Thymus (tissue), 11 donors: ENCODE data around the gene DENND1B. TPM values are rescaled to one million over a fixed set of nuclear protein-coding genes. Genes with fewer than 3 reads are reported as not detected.

Experiments
- DNase-seq, 9 donors: peaks; one replicate each; pipeline ENCODE4 v3.0.0-alpha.2; 2013; ENCODE audit warnings: low spot score in 9 of 9, low read depth in 6 of 9, missing footprints in 1 of 9
- H3K27ac ChIP-seq, 2 donors: one replicate each; pipeline ENCODE4 v1.5.1; 2013; ENCODE audit warnings: control low read depth in 1 of 2, low read depth in 1 of 2, low read length in 1 of 2, mild to moderate bottlenecking in 1 of 2, moderate library complexity in 1 of 2
- H3K27me3 ChIP-seq, 2 donors: one replicate each; pipeline ENCODE4 v1.5.1; 2013; ENCODE audit warnings: low read length in 1 of 2; ENCODE audit not compliant: control insufficient read depth in 2 of 2, insufficient read depth in 1 of 2
- H3K36me3 ChIP-seq, 2 donors: one replicate each; pipeline ENCODE4 v1.5.1; 2013; ENCODE audit warnings: low read length in 1 of 2, mild to moderate bottlenecking in 1 of 2, moderate library complexity in 1 of 2; ENCODE audit not compliant: control insufficient read depth in 2 of 2, insufficient read depth in 2 of 2
- H3K4me1 ChIP-seq, 2 donors: one replicate each; pipeline ENCODE4 v1.5.1; 2013; ENCODE audit warnings: low read length in 2 of 2; ENCODE audit not compliant: control insufficient read depth in 2 of 2, insufficient read depth in 2 of 2
- H3K4me3 ChIP-seq, 2 donors: one replicate each; pipeline ENCODE4 v1.5.1; 2013; ENCODE audit warnings: low read length in 2 of 2, control low read depth in 1 of 2, mild to moderate bottlenecking in 1 of 2
- H3K9me3 ChIP-seq, 2 donors: one replicate each; pipeline ENCODE4 v1.5.1; 2013; ENCODE audit warnings: low read length in 1 of 2, mild to moderate bottlenecking in 1 of 2; ENCODE audit not compliant: control insufficient read depth in 2 of 2, insufficient read depth in 1 of 2
- WGBS: extraction: QIAGEN DNeasy Blood & Tissue Kit; methylation state at CpG from one replicate; pipeline ENCODE4 v1.1.7; 2013; 5-methylcytosine and 5-hydroxymethylcytosine counted together
- polyA plus RNA-seq: library from polyadenylated mRNA; stranded (reverse); fragments of 200-250 nt; gene quantifications from one replicate; pipeline ENCODE4 v1.2.3, GENCODE V29; 2013
- total RNA-seq: library from RNA; stranded (reverse); fragments of 120-200 nt; gene quantifications from one replicate; pipeline ENCODE4 v1.2.4, GENCODE V29; 2013
- donor health status: healthy.

The DENND1B gene
- total and polyA plus RNA-seq, 2 donors = 8.8 to 23.5 TPM

DNA sequence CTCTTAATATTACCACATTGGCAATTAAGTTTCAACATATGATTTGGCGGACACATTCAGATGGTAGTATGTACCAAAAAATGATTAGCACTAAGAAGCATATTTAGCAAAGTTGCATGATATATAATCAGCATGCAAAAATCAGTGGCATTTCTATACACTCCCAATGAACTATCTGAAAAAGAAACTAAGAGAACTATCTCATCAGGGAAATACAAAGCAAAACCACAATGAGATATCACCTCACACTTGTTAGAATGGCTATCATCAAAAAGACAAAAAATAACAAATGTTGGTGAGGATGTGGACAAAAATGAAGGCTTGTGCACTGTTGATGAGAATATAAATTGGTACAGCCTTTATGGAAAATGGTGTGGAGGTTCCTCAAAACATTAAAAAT is 31.4 kb upstream of the DENND1B start:
- Histone ChIP-seq H3K4me1 (no peaks in the 10 kb centered on the region), H3K9me3 (peaks cover 0 to 3% of the 10 kb centered on the region in 2 donors), H3K27me3 (no peaks in the 10 kb centered on the region), H3K4me3 (no peak overlapping the region), H3K27ac (no peak overlapping the region), H3K36me3 (no peaks in the 10 kb centered on the region)
- WGBS = 97% methylated on average over 1 of the region's 1 CpG
- DNase-seq = no peak

DNA sequence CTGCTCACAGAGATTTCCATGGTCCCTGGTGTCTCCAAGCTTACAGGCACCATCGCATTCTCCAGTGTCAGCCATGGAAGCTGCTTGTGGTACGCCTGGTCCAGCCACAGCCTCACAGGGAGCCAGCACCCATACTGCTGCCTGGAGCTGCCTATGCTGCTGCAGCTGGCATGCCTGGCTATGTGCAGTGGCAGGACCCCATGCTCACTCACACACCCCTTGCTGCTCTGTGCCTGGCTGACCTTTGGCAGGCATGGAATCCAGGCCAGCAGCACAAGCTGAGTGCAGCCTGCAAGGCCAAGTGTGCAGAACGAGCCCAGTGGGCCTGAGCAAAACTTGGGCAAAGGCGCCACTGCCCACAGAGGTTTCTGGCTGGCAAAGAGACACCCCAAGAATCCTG is 26.4 kb upstream of the DENND1B start:
- no peak overlapping the region for H3K27ac ChIP-seq
- H3K4me1 ChIP-seq = no peaks in the 10 kb centered on the region
- H3K27me3 ChIP-seq = no peaks in the 10 kb centered on the region
- WGBS = 98% methylated on average over 4 of the region's 4 CpGs
- H3K9me3 ChIP-seq = peaks cover 5 to 28% of the 10 kb centered on the region in 2 donors
- DNase-seq = no peak
- no peaks in the 10 kb centered on the region for H3K36me3 ChIP-seq
- H3K4me3 ChIP-seq = no peak overlapping the region

DNA sequence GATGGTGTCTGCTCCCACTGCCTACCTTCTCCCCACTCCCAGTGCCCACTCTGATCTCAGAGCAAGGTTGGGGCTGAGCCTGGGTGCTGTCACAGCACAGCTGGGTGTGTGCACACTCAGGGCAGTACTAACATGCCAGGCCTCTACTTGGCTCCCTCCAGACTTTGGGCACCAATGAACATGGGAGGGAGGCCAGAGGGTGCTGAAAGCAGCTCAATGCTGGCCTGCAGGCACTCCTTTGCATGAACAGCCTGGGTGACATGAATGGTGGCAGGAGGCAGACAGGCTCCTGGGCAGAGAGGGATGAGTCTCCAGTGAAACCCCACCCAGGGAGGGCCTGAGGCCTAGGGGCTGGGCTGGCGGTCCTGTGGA is 25.8 kb upstream of the DENND1B start:
- no peak overlapping the region for H3K27ac ChIP-seq
- DNase-seq = no peak
- no peaks in the 10 kb centered on the region for H3K36me3 ChIP-seq
- H3K4me3 ChIP-seq = no peak overlapping the region
- 97% methylated on average over 1 of the region's 1 CpG for WGBS
- H3K27me3 ChIP-seq = no peaks in the 10 kb centered on the region
- H3K9me3 ChIP-seq = peaks cover 5 to 28% of the 10 kb centered on the region in 2 donors
- no peaks in the 10 kb centered on the region for H3K4me1 ChIP-seq

DNA sequence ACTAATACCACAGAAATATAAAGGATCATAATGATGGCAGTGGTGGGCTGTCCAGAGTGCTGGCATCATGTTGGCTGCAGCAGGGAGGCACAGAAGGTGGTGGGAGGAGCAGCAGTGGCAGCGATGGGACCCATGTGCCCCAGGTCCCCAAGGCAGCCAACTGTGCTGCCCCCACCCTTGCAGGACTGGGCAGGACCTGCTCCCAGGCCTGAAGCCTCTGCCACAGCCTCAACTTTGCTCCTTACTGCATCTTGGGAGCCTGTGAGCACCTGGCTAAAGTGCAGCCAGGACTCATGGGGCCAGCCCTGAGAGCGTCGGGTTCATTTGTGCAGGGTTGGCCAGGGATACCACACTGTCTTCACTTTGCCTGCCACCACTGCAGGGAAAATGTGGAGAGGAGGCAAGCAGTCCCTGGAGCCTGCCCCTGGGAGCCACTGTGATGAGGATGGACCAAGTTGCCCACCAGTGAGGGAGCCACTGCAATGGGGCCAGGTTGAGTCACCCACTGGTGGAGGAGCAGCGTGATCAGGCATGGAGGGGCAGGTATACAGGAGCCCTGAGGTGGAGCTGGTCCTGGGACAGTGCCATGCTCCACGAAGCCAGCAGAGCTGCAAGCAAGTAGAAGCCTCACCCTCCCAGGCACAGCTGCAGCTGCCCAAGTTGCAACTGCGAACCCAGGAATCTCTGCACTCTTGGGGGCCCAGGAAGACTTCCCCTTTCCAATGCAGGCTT is 25.3 kb upstream of the DENND1B start:
- no peaks in the 10 kb centered on the region for H3K4me1 ChIP-seq
- no peak overlapping the region for H3K27ac ChIP-seq
- WGBS = 88% methylated on average over 6 of the region's 6 CpGs
- no peak overlapping the region for H3K4me3 ChIP-seq
- no peak for DNase-seq
- H3K27me3 ChIP-seq = no peaks in the 10 kb centered on the region
- H3K9me3 ChIP-seq = peaks cover 5 to 28% of the 10 kb centered on the region in 2 donors
- no peaks in the 10 kb centered on the region for H3K36me3 ChIP-seq

DNA sequence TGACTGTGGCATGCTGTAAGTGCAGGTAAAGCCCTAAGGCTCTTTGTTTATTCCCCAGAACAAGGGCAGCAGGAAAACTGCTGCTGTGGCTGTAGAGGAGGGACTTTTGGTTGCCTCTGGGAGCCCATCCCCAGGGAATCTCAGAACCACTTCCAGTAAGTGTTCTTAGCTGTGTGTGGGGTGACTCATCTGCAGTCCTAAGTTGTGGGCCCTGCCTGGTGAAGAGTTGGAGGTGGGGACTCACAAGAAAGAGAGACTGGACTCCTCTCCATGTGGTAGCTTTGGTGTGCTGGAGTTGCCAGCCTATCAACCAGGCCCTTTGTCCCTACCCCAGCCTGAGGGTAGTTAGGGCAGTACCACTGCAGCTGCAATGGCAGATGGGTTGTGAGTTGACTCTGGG is 24.0 kb upstream of the DENND1B start:
- Histone ChIP-seq H3K36me3 (no peaks in the 10 kb centered on the region), H3K27me3 (no peaks in the 10 kb centered on the region), H3K27ac (no peak overlapping the region), H3K4me3 (no peak overlapping the region), H3K4me1 (no peaks in the 10 kb centered on the region), H3K9me3 (peaks cover 5 to 28% of the 10 kb centered on the region in 2 donors)
- no peak for DNase-seq

DNA sequence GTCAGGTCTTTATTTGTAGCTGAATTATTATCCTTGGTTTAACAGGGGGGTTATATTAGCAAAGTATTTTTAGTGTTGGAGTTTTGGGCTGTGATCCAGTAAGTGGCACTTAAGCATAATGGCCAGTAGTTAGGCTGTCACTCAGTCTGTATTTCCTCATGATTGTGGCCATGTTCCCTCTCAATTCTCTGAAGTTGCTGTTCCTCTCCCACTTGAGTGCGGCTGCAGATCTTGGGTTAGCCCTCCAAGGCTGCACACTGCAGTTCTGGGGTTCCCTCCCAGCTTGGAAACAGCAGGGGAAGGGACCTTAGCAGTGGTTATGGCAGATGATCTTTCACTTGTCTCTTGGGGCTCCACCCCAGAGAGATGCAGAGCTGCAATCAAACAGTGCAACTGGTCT is 23.2 kb upstream of the DENND1B start:
- Histone ChIP-seq H3K27me3 (no peaks in the 10 kb centered on the region), H3K4me3 (no peak overlapping the region), H3K4me1 (no peaks in the 10 kb centered on the region), H3K27ac (no peak overlapping the region), H3K36me3 (no peaks in the 10 kb centered on the region), H3K9me3 (peaks cover 5 to 28% of the 10 kb centered on the region in 2 donors)
- DNase-seq = no peak
- 94% methylated on average over 1 of the region's 1 CpG for WGBS

DNA sequence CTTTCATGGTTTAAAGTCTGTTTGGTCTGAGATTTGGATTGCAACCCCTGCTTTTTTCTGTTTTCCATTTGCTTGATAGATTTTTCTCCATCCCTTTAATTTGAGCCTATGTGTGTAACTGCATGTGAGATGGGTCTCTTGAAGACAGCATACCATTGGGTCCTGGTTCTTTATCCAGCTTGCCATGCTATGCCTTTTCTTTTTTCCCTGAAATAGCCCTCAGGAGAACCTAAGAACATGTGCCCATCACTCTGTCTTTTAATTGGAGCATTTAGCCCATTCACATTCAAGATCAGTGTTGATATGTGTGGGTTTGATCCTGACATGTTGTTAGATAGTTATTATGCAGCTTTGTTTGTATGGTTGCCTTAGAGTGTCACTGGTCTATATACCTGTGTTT is 21.7 kb upstream of the DENND1B start:
- Histone ChIP-seq H3K4me1 (no peaks in the 10 kb centered on the region), H3K27me3 (no peaks in the 10 kb centered on the region), H3K36me3 (no peaks in the 10 kb centered on the region), H3K9me3 (peaks cover 5 to 28% of the 10 kb centered on the region in 2 donors), H3K4me3 (no peak overlapping the region), H3K27ac (no peak overlapping the region)
- DNase-seq = no peak

DNA sequence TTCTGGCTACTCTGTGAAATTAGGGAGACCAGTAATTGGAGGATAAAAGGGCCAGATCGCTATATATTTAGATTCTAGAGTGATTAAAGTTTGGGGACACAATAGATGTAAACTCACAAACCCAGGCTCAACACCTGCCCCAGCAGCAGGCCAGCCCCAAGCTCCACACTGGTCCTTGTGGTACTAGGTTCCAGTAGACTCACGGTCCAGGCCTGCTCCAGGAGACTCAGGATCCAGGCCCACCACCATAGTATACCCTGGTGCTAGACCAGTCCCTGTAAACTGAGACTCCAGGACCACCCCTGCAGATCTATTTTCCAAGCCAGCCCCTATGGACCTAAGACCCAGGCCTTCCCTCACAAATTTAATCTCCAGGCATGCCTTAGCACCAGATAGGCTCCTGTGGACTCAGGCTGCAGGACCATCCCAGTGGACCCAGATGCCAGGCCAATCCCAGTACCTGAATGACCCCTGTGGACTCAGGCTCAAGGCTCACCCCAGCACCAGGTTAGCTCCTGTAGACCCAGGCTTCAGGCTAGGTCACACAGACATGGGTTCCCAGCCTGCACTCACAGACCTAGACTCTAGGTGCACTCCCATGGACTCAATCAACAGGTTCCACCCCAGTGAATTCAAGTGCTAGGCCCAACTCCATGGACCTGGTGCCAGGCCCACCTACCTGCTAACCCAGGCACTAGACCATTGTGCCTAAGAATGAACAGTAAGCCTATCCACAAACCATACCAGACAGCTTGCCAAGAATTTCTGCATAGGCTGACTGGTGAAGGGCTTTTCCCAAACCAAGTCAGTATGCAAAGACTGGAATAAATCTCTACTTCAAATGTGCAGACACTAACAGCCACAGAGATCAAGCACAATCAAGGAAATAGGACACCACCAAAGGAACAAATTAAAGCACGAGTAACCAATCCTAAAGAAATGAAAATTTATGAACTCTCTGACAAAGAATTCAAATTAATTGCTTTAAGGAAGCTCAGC is 13.8 kb upstream of the DENND1B start:
- Histone ChIP-seq H3K27ac (no peak overlapping the region), H3K27me3 (no peaks in the 10 kb centered on the region), H3K4me1 (no peaks in the 10 kb centered on the region), H3K36me3 (no peaks in the 10 kb centered on the region), H3K4me3 (no peak overlapping the region), H3K9me3 (no peaks in the 10 kb centered on the region)
- 96% methylated on average over 3 of the region's 3 CpGs for WGBS
- no peak for DNase-seq
